HepG2 (cell line): ENCODE measurements around the gene RHBDL1. TPM values are rescaled to one million over a fixed set of nuclear protein-coding genes. Genes with fewer than 3 reads are reported as not detected.
A peak's percentile ranks its signal among the peaks of the same experiment; 100 is the strongest.

Experiments used
- ARNT2 ChIP-seq: sonication (generic); formaldehyde crosslinking; IDR thresholded peaks from 2 replicates; pipeline ENCODE4 v1.8.0; 2022; ENCODE audit warnings: mild to moderate bottlenecking, low read depth, missing genetic modification reagents, moderate library complexity
- ATF6 ChIP-seq: sonication (generic); formaldehyde crosslinking; conservative IDR thresholded peaks from 2 replicates; pipeline ENCODE4 v1.4.0; 2020; ENCODE audit warnings: missing genetic modification reagents
- ATRX ChIP-seq: sonication (generic); formaldehyde crosslinking; IDR thresholded peaks from 2 replicates; pipeline ENCODE4 v1.4.0; 2020; ENCODE audit warnings: missing genetic modification reagents, borderline replicate concordance
- ESRRA ChIP-seq: sonication (generic); formaldehyde crosslinking; IDR thresholded peaks from 2 replicates; pipeline ENCODE4 v1.5.1; 2020; ENCODE audit warnings: mild to moderate bottlenecking, low read depth, missing genetic modification reagents
- HNRNPL ChIP-seq: fragments of 200-400 bp; formaldehyde crosslinking; IDR thresholded peaks from 2 replicates; pipeline ENCODE4 v1.6.1; 2017; ENCODE audit warnings: mild to moderate bottlenecking, low read depth, low read length
- KDM5B ChIP-seq: sonication (generic); formaldehyde crosslinking; IDR thresholded peaks from 2 replicates; pipeline ENCODE4 v1.4.0; 2020; ENCODE audit warnings: missing genetic modification reagents, mild to moderate bottlenecking, borderline replicate concordance
- NCOA5 ChIP-seq: sonication (generic); formaldehyde crosslinking; IDR thresholded peaks from 2 replicates; pipeline ENCODE4 v1.4.0; 2020; ENCODE audit warnings: missing genetic modification reagents
- NR2F6 ChIP-seq, 2 experiments: IDR thresholded peaks; 2 replicates each; pipeline ENCODE4 v1.6.1; 2016; ENCODE audit warnings: antibody characterized with exemption in 1 of 2, mild to moderate bottlenecking in 1 of 2
- POLR2A ChIP-seq, 2 experiments: IDR thresholded peaks; 2 replicates each; pipeline ENCODE4 v1.6.1; 2011; ENCODE audit warnings: low read depth in 2 of 2, low read length in 2 of 2, mild to moderate bottlenecking in 1 of 2, moderate library complexity in 1 of 2; ENCODE audit not compliant: insufficient read depth in 1 of 2
- RERE ChIP-seq: IDR thresholded peaks from 2 replicates; pipeline ENCODE4 v1.6.1; 2016; ENCODE audit warnings: low read depth, missing genetic modification reagents, missing compliant biosample characterization
- SYNCRIP ChIP-seq: fragments of 200-400 bp; formaldehyde crosslinking; IDR thresholded peaks from 2 replicates; pipeline ENCODE4 v1.6.1; 2018; ENCODE audit warnings: mild to moderate bottlenecking, low read depth, low read length; ENCODE audit not compliant: insufficient read depth
- TBL1XR1 ChIP-seq: fragments of 150-350 bp; IDR thresholded peaks from 2 replicates; pipeline ENCODE4 v1.6.1; 2014; ENCODE audit warnings: borderline replicate concordance, low read length; ENCODE audit not compliant: partially characterized antibody
- TBX2 ChIP-seq: sonication (generic); formaldehyde crosslinking; IDR thresholded peaks from 2 replicates; pipeline ENCODE4 v1.5.0; 2020; ENCODE audit warnings: missing genetic modification reagents, mild to moderate bottlenecking, borderline replicate concordance
- TEAD2 ChIP-seq: sonication (generic); formaldehyde crosslinking; IDR thresholded peaks from 2 replicates; pipeline ENCODE4 v1.9.0; 2021; ENCODE audit warnings: missing genetic modification reagents
- ZBTB34 ChIP-seq: sonication (generic); formaldehyde crosslinking; IDR thresholded peaks from 2 replicates; pipeline ENCODE4 v1.8.0; 2022; ENCODE audit warnings: mild to moderate bottlenecking, missing genetic modification reagents
- ZBTB46 ChIP-seq: sonication (generic); formaldehyde crosslinking; IDR thresholded peaks from 2 replicates; pipeline ENCODE4 v1.4.0; 2020; ENCODE audit warnings: mild to moderate bottlenecking, missing genetic modification reagents, borderline replicate concordance
- ZC3H13 ChIP-seq: sonication (generic); formaldehyde crosslinking; IDR thresholded peaks from 2 replicates; pipeline ENCODE4 v1.8.1; 2023; ENCODE audit warnings: mild to moderate bottlenecking, missing genetic modification reagents, moderate library complexity
- ZNF10 ChIP-seq: sonication (generic); formaldehyde crosslinking; IDR thresholded peaks from 2 replicates; pipeline ENCODE4 v1.4.0; 2020; ENCODE audit warnings: mild to moderate bottlenecking, low read depth, missing genetic modification reagents, borderline replicate concordance
- ZNF788 ChIP-seq: sonication (generic); formaldehyde crosslinking; IDR thresholded peaks from 2 replicates; pipeline ENCODE4 v1.5.0; 2020; ENCODE audit warnings: mild to moderate bottlenecking, missing genetic modification reagents, borderline replicate concordance
- polyA plus RNA-seq, 8 experiments: library from polyadenylated mRNA; depleted of rRNA in 3 of 8; stranded (reverse) in 7 of 8; unstranded in 1 of 8; fragments of >200 nt; fragmentation: Illumina TruSeq in 4 of 8; extraction: Trizol in 4 of 8; gene quantifications; 2 replicates each; pipeline versions ENCODE4 v1.2.1 to v1.2.3, GENCODE V29; 2011 to 2016; ENCODE audit warnings: low read depth in 4 of 8, missing spikeins in 1 of 8, mixed read lengths in 1 of 8; ENCODE audit not compliant: insufficient read depth in 1 of 8
- total RNA-seq, 5 experiments: library from RNA; depleted of rRNA; stranded (reverse); fragments of >200 nt; fragmentation: Illumina TruSeq; extraction: Trizol; gene quantifications; 2 replicates each; pipeline ENCODE4 v1.2.3, GENCODE V29; 2016; ENCODE audit warnings: low read depth in 1 of 5

The RHBDL1 gene
- total and polyA plus RNA-seq, 2 of the 13 experiments (the other 11 are each of a cell fraction or from before 2014, with no cell fraction given), result 1.8 to 3.8 TPM

GRCh38 chr16:689175-689897 is 13.9 kb downstream of the RHBDL1 start (continued):
- TF ChIP-seq ATF6 (CRISPR knock-in tag), result no peak
- TF ChIP-seq TEAD2 (CRISPR knock-in tag), result no peak
- peak; percentile 74 for TF ChIP-seq ZC3H13 (CRISPR knock-in tag)
- no peak for TF ChIP-seq SYNCRIP
- peak in 1 of 2 experiments; percentile 19; a peak in 2 of 4 replicates for TF ChIP-seq POLR2A (IDR thresholded peaks at IDR 0.05; ENCODE audit: insufficient read depth in 1 of 2, low read depth in 2 of 2, low read length in 2 of 2)
- no peak for TF ChIP-seq HNRNPL
- no peak for TF ChIP-seq ZBTB34 (CRISPR knock-in tag)
- no peak for TF ChIP-seq NCOA5
- TF ChIP-seq TBL1XR1, result no peak
- no peak for TF ChIP-seq ARNT2
- TF ChIP-seq ZNF10 (CRISPR knock-in tag), result no peak
- TF ChIP-seq ESRRA (CRISPR knock-in tag), result no peak
- no peak for TF ChIP-seq ZBTB46 (CRISPR knock-in tag)
- peak; percentile 50; the same call in 1 of the 2 replicates for TF ChIP-seq NR2F6 (IDR thresholded peaks at IDR 0.05)
- TF ChIP-seq NR2F6 (CRISPR knock-in tag; IDR thresholded peaks at IDR 0.05), result peak; percentile 29; the same call in 1 of the 2 replicates
- no peak for TF ChIP-seq KDM5B (CRISPR knock-in tag)
- no peak for TF ChIP-seq RERE (CRISPR knock-in tag)
- no peak for TF ChIP-seq TBX2
- no peak for TF ChIP-seq ATRX
- TF ChIP-seq ZNF788 (CRISPR knock-in tag), result no peak
